OCI-LY1 (cell line): Measurements from ENCODE around the gene TPRG1.

Source experiments
- H2AFZ ChIP-seq: fragments of 200-600 bp; sonication (generic), shearing (Covaris generic); 2 replicates; pipeline ENCODE4 v1.6.0; 2014; ENCODE audit warnings: antibody characterized with exemption, mild to moderate bottlenecking, low read length
- H3F3A ChIP-seq: fragments of 200-600 bp; sonication (generic), shearing (Covaris generic); 2 replicates; pipeline ENCODE4 v1.6.0; 2014; ENCODE audit warnings: mild to moderate bottlenecking, antibody characterized with exemption, low read length, moderate library complexity; ENCODE audit not compliant: insufficient read depth
- H3K27ac ChIP-seq: fragments of 200-600 bp; sonication (generic); 2 replicates; pipeline ENCODE4 v1.5.1; 2014; ENCODE audit warnings: low read length, mixed run types, mild to moderate bottlenecking, low read depth; ENCODE audit not compliant: poor library complexity, severe bottlenecking
- H3K27me3 ChIP-seq: fragments of 200-600 bp; sonication (generic); 2 replicates; pipeline ENCODE4 v1.6.0; 2014; ENCODE audit warnings: antibody characterized with exemption, mild to moderate bottlenecking, low read length, moderate library complexity; ENCODE audit not compliant: insufficient read depth
- H3K36me3 ChIP-seq: fragments of 200-600 bp; sonication (generic); 2 replicates; pipeline ENCODE4 v1.6.1; 2014; ENCODE audit warnings: mild to moderate bottlenecking, antibody characterized with exemption, low read length, moderate library complexity, mixed read lengths; ENCODE audit not compliant: insufficient read depth
- H3K4me1 ChIP-seq: fragments of 200-600 bp; sonication (generic); 2 replicates; pipeline ENCODE4 v1.5.1; 2014; ENCODE audit warnings: mild to moderate bottlenecking, low read length, moderate library complexity; ENCODE audit not compliant: insufficient read depth, severe bottlenecking
- H3K4me2 ChIP-seq: fragments of 200-600 bp; sonication (generic), shearing (Covaris generic); 2 replicates; pipeline ENCODE4 v1.6.1; 2014; ENCODE audit warnings: low read length
- H3K4me3 ChIP-seq: fragments of 200-600 bp; sonication (generic); 2 replicates; pipeline ENCODE4 v1.5.1; 2014; ENCODE audit warnings: low read length, low read depth, mild to moderate bottlenecking, mixed read lengths; ENCODE audit not compliant: poor library complexity, severe bottlenecking
- H3K79me2 ChIP-seq: fragments of 200-600 bp; shearing (Covaris generic); 2 replicates; pipeline ENCODE4 v1.6.1; 2016; ENCODE audit warnings: mixed run types, low read length, mixed read lengths; ENCODE audit not compliant: insufficient read depth
- H3K9ac ChIP-seq: fragments of 200-600 bp; sonication (generic), shearing (Covaris generic); 2 replicates; pipeline ENCODE4 v1.6.1; 2014; ENCODE audit warnings: mild to moderate bottlenecking, low read length, mixed read lengths
- H3K9me2 ChIP-seq: fragments of 200-600 bp; sonication (generic), shearing (Covaris generic); 2 replicates; pipeline ENCODE4 v1.6.1; 2014; ENCODE audit warnings: low read depth, mild to moderate bottlenecking, low read length, mixed read lengths
- H3K9me3 ChIP-seq: fragments of 200-600 bp; shearing (Covaris generic); 2 replicates; pipeline ENCODE4 v1.6.1; 2014; ENCODE audit warnings: low read length, mixed read lengths
- H4K20me1 ChIP-seq: fragments of 200-600 bp; sonication (generic), shearing (Covaris generic); 2 replicates; pipeline ENCODE4 v1.6.0; 2016; ENCODE audit warnings: mild to moderate bottlenecking, low read length; ENCODE audit not compliant: insufficient read depth
- EZH2 ChIP-seq: fragments of 200-600 bp; sonication (generic), shearing (Covaris generic); IDR thresholded peaks from 2 replicates; pipeline ENCODE4 v1.8.0; 2017; ENCODE audit warnings: borderline replicate concordance, mixed run types, mild to moderate bottlenecking, antibody characterized with exemption, low read length, moderate library complexity, mixed read lengths
- TF ChIP-seq, protein P1 (sequence below): fragments of 200-600 bp; sonication (generic), shearing (Covaris generic); IDR thresholded peaks from 2 replicates; pipeline ENCODE4 v1.5.1; 2017; ENCODE audit warnings: mild to moderate bottlenecking, antibody characterized with exemption, low read length, moderate library complexity, mixed read lengths

Gene TPRG1

DNA sequence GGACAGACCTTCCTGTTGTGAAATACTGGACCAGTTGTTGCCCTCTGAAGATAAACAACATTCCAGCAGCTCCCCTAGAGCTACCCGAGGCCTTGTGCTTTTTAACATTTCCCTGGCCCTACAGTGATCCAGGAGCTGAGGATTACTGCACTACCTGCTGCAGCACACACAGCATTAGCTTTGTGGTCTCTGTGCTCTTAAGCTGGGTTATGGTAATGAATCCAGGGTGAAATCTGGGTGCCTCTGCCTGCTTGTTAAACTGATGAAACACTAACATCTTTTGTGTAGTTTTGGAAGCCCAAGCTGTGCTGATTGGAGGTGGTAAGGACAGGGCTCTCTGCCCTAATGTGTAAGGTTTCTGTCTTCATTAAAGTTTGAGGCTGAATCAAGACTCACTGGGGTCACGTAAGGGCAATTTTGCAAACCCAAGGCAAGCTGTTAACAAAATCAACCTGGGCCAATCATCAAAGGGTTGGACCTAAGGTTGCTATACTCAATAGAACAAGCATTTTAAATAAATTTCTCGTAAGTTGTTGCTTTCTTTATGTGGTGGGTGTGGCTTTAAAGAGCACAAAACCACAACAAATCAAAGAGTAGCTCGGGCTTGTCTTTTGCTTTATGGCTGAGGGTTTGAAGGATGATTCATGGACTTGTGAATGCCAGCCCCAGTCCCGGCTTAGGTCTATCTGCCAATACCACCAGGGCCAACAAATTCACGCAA, 183.9 kb downstream of the TPRG1 start:
- TF ChIP-seq EZH2 = no peak
- TF ChIP-seq, protein P1, sequence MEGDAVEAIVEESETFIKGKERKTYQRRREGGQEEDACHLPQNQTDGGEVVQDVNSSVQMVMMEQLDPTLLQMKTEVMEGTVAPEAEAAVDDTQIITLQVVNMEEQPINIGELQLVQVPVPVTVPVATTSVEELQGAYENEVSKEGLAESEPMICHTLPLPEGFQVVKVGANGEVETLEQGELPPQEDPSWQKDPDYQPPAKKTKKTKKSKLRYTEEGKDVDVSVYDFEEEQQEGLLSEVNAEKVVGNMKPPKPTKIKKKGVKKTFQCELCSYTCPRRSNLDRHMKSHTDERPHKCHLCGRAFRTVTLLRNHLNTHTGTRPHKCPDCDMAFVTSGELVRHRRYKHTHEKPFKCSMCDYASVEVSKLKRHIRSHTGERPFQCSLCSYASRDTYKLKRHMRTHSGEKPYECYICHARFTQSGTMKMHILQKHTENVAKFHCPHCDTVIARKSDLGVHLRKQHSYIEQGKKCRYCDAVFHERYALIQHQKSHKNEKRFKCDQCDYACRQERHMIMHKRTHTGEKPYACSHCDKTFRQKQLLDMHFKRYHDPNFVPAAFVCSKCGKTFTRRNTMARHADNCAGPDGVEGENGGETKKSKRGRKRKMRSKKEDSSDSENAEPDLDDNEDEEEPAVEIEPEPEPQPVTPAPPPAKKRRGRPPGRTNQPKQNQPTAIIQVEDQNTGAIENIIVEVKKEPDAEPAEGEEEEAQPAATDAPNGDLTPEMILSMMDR = no peak
- Histone ChIP-seq H3K9me2 (no peaks in the 10 kb centered on the region), H3K9me3 (no peaks in the 10 kb centered on the region), H3K79me2 (no peaks in the 10 kb centered on the region), H3K4me3 (no peak overlapping the region), H3K27me3 (no peaks in the 10 kb centered on the region), H4K20me1 (no peaks in the 10 kb centered on the region), H3K4me1 (no peaks in the 10 kb centered on the region), H3K9ac (no peak overlapping the region), H2AFZ (no peak overlapping the region), H3K4me2 (no peak overlapping the region), H3F3A (no peaks in the 10 kb centered on the region), H3K27ac (no peak overlapping the region), H3K36me3 (no peaks in the 10 kb centered on the region)

DNA sequence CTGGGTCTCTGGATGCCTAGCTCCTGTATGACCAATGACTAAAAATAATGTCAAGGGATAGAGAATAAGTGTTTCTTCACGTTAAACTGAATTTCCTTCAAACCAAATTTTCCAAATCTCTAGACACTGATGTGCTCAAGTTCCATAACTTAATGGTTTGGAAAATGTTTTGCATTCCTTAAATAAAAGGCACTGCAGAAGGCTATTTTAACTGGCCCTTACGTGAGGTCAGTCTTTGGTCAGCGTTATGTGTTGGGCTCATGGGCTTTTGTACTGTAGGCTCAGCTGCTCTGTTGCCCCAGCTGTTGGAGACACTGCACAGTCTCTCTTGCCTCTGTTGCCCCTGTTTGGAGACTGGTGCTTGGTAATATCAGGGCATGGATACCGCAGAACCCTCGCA, 188.5 kb downstream of the TPRG1 start:
- H3K27ac ChIP-seq = no peak overlapping the region
- H3K4me3 ChIP-seq = no peak overlapping the region
- no peaks in the 10 kb centered on the region for H3K36me3 ChIP-seq
- H4K20me1 ChIP-seq = no peaks in the 10 kb centered on the region
- no peaks in the 10 kb centered on the region for H3F3A ChIP-seq
- no peak overlapping the region for H3K4me2 ChIP-seq
- H3K9ac ChIP-seq = no peak overlapping the region
- no peak overlapping the region for H2AFZ ChIP-seq
- no peaks in the 10 kb centered on the region for H3K27me3 ChIP-seq
- no peaks in the 10 kb centered on the region for H3K4me1 ChIP-seq
- H3K9me3 ChIP-seq = no peaks in the 10 kb centered on the region
- H3K9me2 ChIP-seq = no peaks in the 10 kb centered on the region
- no peaks in the 10 kb centered on the region for H3K79me2 ChIP-seq
- TF ChIP-seq, protein P1 = no peak
- no peak for TF ChIP-seq EZH2

DNA sequence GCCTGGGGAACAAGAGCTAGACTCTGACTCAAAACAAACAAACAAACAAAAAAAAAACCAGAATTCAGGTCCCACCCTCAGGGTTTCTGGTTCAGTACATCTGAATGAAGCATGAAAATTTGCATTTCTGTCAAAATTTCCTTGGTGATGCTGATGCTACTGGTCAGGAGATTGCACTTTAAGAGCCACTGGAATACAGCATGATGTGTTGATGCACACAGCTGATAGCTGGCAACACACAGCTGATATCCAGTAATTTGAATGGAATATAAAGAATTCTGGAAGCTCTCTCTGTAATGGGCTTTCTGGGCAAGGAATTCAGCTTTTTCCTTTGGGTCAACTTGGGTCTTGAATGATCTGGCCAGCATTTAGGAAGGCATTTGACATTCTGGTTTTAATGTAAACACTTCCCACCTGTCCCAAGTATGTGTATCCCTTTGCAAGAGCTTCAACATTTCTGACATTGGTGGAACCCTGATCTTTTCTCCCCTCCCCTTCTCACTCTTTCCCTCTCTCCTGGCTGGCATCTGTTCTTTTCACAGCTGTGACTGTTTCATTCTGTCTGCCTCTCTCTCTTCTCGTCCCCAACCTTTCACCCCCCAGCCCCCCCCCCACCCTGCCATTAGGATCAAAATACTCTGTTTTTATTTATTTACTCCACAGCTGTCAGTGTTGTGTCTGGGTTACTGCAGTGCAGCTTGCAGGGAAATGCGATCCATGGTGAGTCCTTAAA, 189.5 kb downstream of the TPRG1 start:
- H3K9me3 ChIP-seq = no peaks in the 10 kb centered on the region
- no peak overlapping the region for H3K4me2 ChIP-seq
- no peaks in the 10 kb centered on the region for H3K36me3 ChIP-seq
- H3K79me2 ChIP-seq = no peaks in the 10 kb centered on the region
- H3K9me2 ChIP-seq = no peaks in the 10 kb centered on the region
- TF ChIP-seq, protein P1 = no peak
- TF ChIP-seq EZH2 = no peak
- H3K9ac ChIP-seq = no peak overlapping the region
- H4K20me1 ChIP-seq = no peaks in the 10 kb centered on the region
- H3K4me3 ChIP-seq = no peak overlapping the region
- no peaks in the 10 kb centered on the region for H3K27me3 ChIP-seq
- no peaks in the 10 kb centered on the region for H3K4me1 ChIP-seq
- no peak overlapping the region for H3K27ac ChIP-seq
- H2AFZ ChIP-seq = no peak overlapping the region
- H3F3A ChIP-seq = no peaks in the 10 kb centered on the region
